ENCODE data around the gene SLC38A1. TPM values are rescaled to one million over a fixed set of nuclear protein-coding genes. Genes with fewer than 3 reads are reported as not detected.

Gene SLC38A1
- total and polyA plus RNA-seq, 2 experiments from 2014 or later: 79.9 to 92.0 TPM

GRCh38 chr12:46186088-46186487 is 82.8 kb downstream of the SLC38A1 start:
- Histone ChIP-seq H3K9me2 (ENCODE audit: insufficient read depth) (no peaks in the 10 kb centered on the region), H3K36me3 (ENCODE audit: low read depth) (no peaks in the 10 kb centered on the region; the same call in 1 of the 2 replicates), H3K4me3 (no peak overlapping the region), H3F3A (ENCODE audit: insufficient read depth) (peaks cover 27% of the 10 kb centered on the region; the same call in 1 of the 2 replicates), H4K20me1 (ENCODE audit: insufficient read depth) (no peaks in the 10 kb centered on the region), H3K27me3 (replicated peaks; ENCODE audit: insufficient read depth) (no peaks in the 10 kb centered on the region), H3K9ac (no peak overlapping the region), H3K27ac (no peak overlapping the region), H3K79me2 (ENCODE audit: insufficient read depth) (no peaks in the 10 kb centered on the region), H3K9me3 (ENCODE audit: low read depth) (no peaks in the 10 kb centered on the region), H2AFZ (no peak overlapping the region), H3K4me1 (ENCODE audit: insufficient read depth) (peaks cover 7% of the 10 kb centered on the region; the same call in 1 of the 2 replicates), H3K4me2 (ENCODE audit: unreplicated experiment) (no peak overlapping the region)
- TF ChIP-seq EZH2phosphoT487 (IDR thresholded peaks at IDR 0.05; ENCODE audit: insufficient read depth, low read depth): no peak
- TF ChIP-seq EZH2 (IDR thresholded peaks at IDR 0.05; ENCODE audit: insufficient read depth, poor library complexity, severe bottlenecking): no peak
- in situ Hi-C loops (cut with MboI): no loop called here
- 65% methylated on average over 3 of the region's 3 CpGs for WGBS, 2 experiments (ENCODE audit: low coverage in 1 of 2, low lambda C conversion rate in 2 of 2, missing lambda C conversion rate in 2 of 2)
- DNase-seq: no peak

GRCh38 chr12:46185686-46186085 is 83.2 kb downstream of the SLC38A1 start:
- DNase-seq: no peak
- TF ChIP-seq EZH2 (IDR thresholded peaks at IDR 0.05; ENCODE audit: insufficient read depth, poor library complexity, severe bottlenecking) (no peak), EZH2phosphoT487 (IDR thresholded peaks at IDR 0.05; ENCODE audit: insufficient read depth, low read depth) (no peak)
- no peaks in the 10 kb centered on the region for H3K79me2 ChIP-seq (ENCODE audit: insufficient read depth)
- no peaks in the 10 kb centered on the region for H3K27me3 ChIP-seq (replicated peaks; ENCODE audit: insufficient read depth)
- no peaks in the 10 kb centered on the region for H3K9me2 ChIP-seq (ENCODE audit: insufficient read depth)
- no peak overlapping the region for H3K9ac ChIP-seq
- no peak overlapping the region for H3K4me2 ChIP-seq (ENCODE audit: unreplicated experiment)
- H2AFZ ChIP-seq: no peak overlapping the region
- 97 to 100% methylated on average over 3 of the region's 3 CpGs for WGBS, 2 experiments (ENCODE audit: low coverage in 1 of 2, low lambda C conversion rate in 2 of 2, missing lambda C conversion rate in 2 of 2)
- H3F3A ChIP-seq (ENCODE audit: insufficient read depth): peaks cover 24% of the 10 kb centered on the region; the same call in 1 of the 2 replicates
- H3K4me3 ChIP-seq: no peak overlapping the region
- no peak overlapping the region for H3K27ac ChIP-seq
- no peaks in the 10 kb centered on the region; the same call in 1 of the 2 replicates for H3K36me3 ChIP-seq (ENCODE audit: low read depth)
- no peaks in the 10 kb centered on the region for H4K20me1 ChIP-seq (ENCODE audit: insufficient read depth)
- H3K4me1 ChIP-seq (ENCODE audit: insufficient read depth): peaks cover 7% of the 10 kb centered on the region; the same call in 1 of the 2 replicates
- H3K9me3 ChIP-seq (ENCODE audit: low read depth): no peaks in the 10 kb centered on the region
- in situ Hi-C loops (cut with MboI): no loop called here

GRCh38 chr12:46184798-46185595 is 83.8 kb downstream of the SLC38A1 start:
- DNase-seq: no peak
- in situ Hi-C loops (cut with MboI): no loop called here
- Histone ChIP-seq H3K4me3 (no peak overlapping the region), H2AFZ (no peak overlapping the region), H3F3A (ENCODE audit: insufficient read depth) (peaks cover 24% of the 10 kb centered on the region; the same call in 1 of the 2 replicates), H3K9ac (no peak overlapping the region), H3K27me3 (replicated peaks; ENCODE audit: insufficient read depth) (no peaks in the 10 kb centered on the region), H3K4me2 (ENCODE audit: unreplicated experiment) (no peak overlapping the region), H3K4me1 (ENCODE audit: insufficient read depth) (peaks cover 7% of the 10 kb centered on the region; the same call in 1 of the 2 replicates), H3K36me3 (ENCODE audit: low read depth) (no peaks in the 10 kb centered on the region; the same call in 1 of the 2 replicates), H3K79me2 (ENCODE audit: insufficient read depth) (no peaks in the 10 kb centered on the region), H3K9me2 (ENCODE audit: insufficient read depth) (no peaks in the 10 kb centered on the region), H4K20me1 (ENCODE audit: insufficient read depth) (no peaks in the 10 kb centered on the region), H3K27ac (no peak overlapping the region), H3K9me3 (ENCODE audit: low read depth) (no peaks in the 10 kb centered on the region)
- no peak for TF ChIP-seq EZH2phosphoT487 (IDR thresholded peaks at IDR 0.05; ENCODE audit: insufficient read depth, low read depth)
- WGBS, 2 experiments (ENCODE audit: low coverage in 1 of 2, low lambda C conversion rate in 2 of 2, missing lambda C conversion rate in 2 of 2): 95% methylated on average over 13 of the region's 13 CpGs

- no peak overlapping the region for H2AFZ ChIP-seq
- H3K27me3 ChIP-seq (replicated peaks; ENCODE audit: insufficient read depth): no peaks in the 10 kb centered on the region
- no peaks in the 10 kb centered on the region for H3K9me3 ChIP-seq (ENCODE audit: low read depth)
- H3K9me2 ChIP-seq (ENCODE audit: insufficient read depth): no peaks in the 10 kb centered on the region
- H3F3A ChIP-seq (ENCODE audit: insufficient read depth): peaks cover 12% of the 10 kb centered on the region; the same call in 1 of the 2 replicates
- H3K36me3 ChIP-seq (ENCODE audit: low read depth): no peaks in the 10 kb centered on the region; the same call in 1 of the 2 replicates
- H3K4me3 ChIP-seq: no peak overlapping the region
- no peak overlapping the region for H3K9ac ChIP-seq
- no peak overlapping the region for H3K4me2 ChIP-seq (ENCODE audit: unreplicated experiment)
- H3K79me2 ChIP-seq (ENCODE audit: insufficient read depth): no peaks in the 10 kb centered on the region
- H3K4me1 ChIP-seq (ENCODE audit: insufficient read depth): peaks cover 7% of the 10 kb centered on the region; the same call in 1 of the 2 replicates
- no peak for DNase-seq
- no peak overlapping the region for H3K27ac ChIP-seq
- 50 to 52% methylated on average over 2 of the region's 2 CpGs for WGBS, 2 experiments (ENCODE audit: low coverage in 1 of 2, low lambda C conversion rate in 2 of 2, missing lambda C conversion rate in 2 of 2)
- TF ChIP-seq EZH2phosphoT487 (IDR thresholded peaks at IDR 0.05; ENCODE audit: insufficient read depth, low read depth) (no peak), EZH2 (IDR thresholded peaks at IDR 0.05; ENCODE audit: insufficient read depth, poor library complexity, severe bottlenecking) (no peak)
- H4K20me1 ChIP-seq (ENCODE audit: insufficient read depth): no peaks in the 10 kb centered on the region
- in situ Hi-C loops (cut with MboI): no loop called here
Observed at GRCh38 chr12:46183112-46183511, 85.7 kb downstream of the SLC38A1 start.
